Endothelial cell (in vitro differentiated cells): ENCODE data around the gene SPG21. TPM values are rescaled to one million over a fixed set of nuclear protein-coding genes. Genes with fewer than 3 reads are reported as not detected.

Experiments
- DNase-seq: peaks from one replicate; pipeline ENCODE4 v3.0.0; 2021; ENCODE audit warnings: low spot score
- H3K27ac Mint-ChIP-seq: one replicate; pipeline ENCODE4 v1.8.0; 2021; ENCODE audit warnings: mixed read lengths, inconsistent platforms; ENCODE audit not compliant: unreplicated experiment
- H3K27me3 Mint-ChIP-seq: one replicate; pipeline ENCODE4 v1.8.0; 2021; ENCODE audit warnings: mild to moderate bottlenecking, moderate library complexity, mixed read lengths, inconsistent platforms; ENCODE audit not compliant: unreplicated experiment
- H3K36me3 Mint-ChIP-seq: one replicate; pipeline ENCODE4 v1.8.0; 2021; ENCODE audit warnings: mild to moderate bottlenecking, low read depth, mixed read lengths, inconsistent platforms; ENCODE audit not compliant: unreplicated experiment
- H3K4me1 Mint-ChIP-seq: one replicate; pipeline ENCODE4 v1.8.0; 2021; ENCODE audit warnings: mild to moderate bottlenecking, mixed read lengths, inconsistent platforms; ENCODE audit not compliant: unreplicated experiment
- H3K4me3 Mint-ChIP-seq: one replicate; pipeline ENCODE4 v1.8.0; 2021; ENCODE audit warnings: mild to moderate bottlenecking, mixed read lengths, inconsistent platforms; ENCODE audit not compliant: unreplicated experiment
- H3K9me3 Mint-ChIP-seq: one replicate; pipeline ENCODE4 v1.8.0; 2021; ENCODE audit warnings: mixed read lengths, inconsistent platforms; ENCODE audit not compliant: unreplicated experiment
- total RNA-seq: library from RNA; stranded (reverse); fragmentation: NEBNext Ultra II Directional; extraction: Animal tissue kit (Norgen Biotek cat#: 25700); gene quantifications from one replicate; pipeline ENCODE4 v1.2.1, GENCODE V29; 2021; ENCODE audit not compliant: unreplicated experiment
- TF ChIP-seq, protein P1 (sequence below): fragments of 200-600 bp; sonication (generic); IDR thresholded peaks from one replicate; pipeline ENCODE4 v1.5.0; 2021; ENCODE audit warnings: antibody characterized with exemption; ENCODE audit not compliant: unreplicated experiment

Gene SPG21
- total RNA-seq, 1 donor from 2014 or later = 59.9 TPM

GRCh38 chr15:64987136-64987535, 2.6 kb downstream of the SPG21 start:
- DNase-seq = no peak
- Mint-ChIP-seq H3K9me3 (no peaks in the 10 kb centered on the region), H3K27me3 (peaks cover 5% of the 10 kb centered on the region), H3K4me1 (peaks cover 30% of the 10 kb centered on the region), H3K36me3 (peaks cover 14% of the 10 kb centered on the region), H3K4me3 (no peak overlapping the region), H3K27ac (no peak overlapping the region)
- TF ChIP-seq, protein P1, sequence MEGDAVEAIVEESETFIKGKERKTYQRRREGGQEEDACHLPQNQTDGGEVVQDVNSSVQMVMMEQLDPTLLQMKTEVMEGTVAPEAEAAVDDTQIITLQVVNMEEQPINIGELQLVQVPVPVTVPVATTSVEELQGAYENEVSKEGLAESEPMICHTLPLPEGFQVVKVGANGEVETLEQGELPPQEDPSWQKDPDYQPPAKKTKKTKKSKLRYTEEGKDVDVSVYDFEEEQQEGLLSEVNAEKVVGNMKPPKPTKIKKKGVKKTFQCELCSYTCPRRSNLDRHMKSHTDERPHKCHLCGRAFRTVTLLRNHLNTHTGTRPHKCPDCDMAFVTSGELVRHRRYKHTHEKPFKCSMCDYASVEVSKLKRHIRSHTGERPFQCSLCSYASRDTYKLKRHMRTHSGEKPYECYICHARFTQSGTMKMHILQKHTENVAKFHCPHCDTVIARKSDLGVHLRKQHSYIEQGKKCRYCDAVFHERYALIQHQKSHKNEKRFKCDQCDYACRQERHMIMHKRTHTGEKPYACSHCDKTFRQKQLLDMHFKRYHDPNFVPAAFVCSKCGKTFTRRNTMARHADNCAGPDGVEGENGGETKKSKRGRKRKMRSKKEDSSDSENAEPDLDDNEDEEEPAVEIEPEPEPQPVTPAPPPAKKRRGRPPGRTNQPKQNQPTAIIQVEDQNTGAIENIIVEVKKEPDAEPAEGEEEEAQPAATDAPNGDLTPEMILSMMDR = no peak

DNA sequence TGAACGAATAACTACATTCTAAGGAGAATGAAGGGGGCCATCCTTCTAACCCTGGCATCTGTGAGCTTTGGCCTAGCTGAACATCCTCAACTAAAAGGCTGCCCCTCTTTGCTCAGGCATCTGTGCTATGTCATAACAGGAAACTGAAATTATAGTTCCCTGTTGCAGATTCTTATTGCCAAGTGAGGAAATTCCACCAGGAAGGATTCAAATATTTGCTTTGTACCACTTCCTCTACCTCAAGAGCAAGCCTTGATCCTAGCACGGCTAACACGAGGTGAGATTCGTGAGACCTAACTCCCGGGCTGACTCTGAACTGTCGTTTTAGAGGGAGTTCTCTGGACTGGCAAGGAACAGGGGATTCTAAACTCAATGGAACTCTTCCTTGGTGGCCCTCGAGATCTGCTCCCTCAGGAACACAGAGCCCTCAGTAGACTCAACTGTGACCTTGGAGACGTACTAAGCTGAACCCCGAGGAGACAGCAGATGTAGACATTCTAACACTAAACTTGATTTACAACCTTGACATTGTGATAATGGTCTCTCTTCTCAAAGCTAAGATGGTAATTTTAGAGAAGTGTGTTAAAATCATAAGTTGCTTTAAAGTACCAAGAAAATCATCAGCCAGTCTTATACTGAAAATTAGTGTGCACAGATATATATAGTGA, 4.2 kb downstream of the SPG21 start:
- Mint-ChIP-seq H3K36me3 (peaks cover 14% of the 10 kb centered on the region), H3K4me3 (no peak overlapping the region), H3K4me1 (peaks cover 27% of the 10 kb centered on the region), H3K27ac (peak overlapping the region; percentile 70), H3K27me3 (peaks cover 5% of the 10 kb centered on the region), H3K9me3 (no peaks in the 10 kb centered on the region)
- TF ChIP-seq, protein P1 = no peak
- no peak for DNase-seq

- Mint-ChIP-seq H3K9me3 (no peaks in the 10 kb centered on the region), H3K36me3 (peaks cover 10% of the 10 kb centered on the region), H3K27me3 (no peaks in the 10 kb centered on the region), H3K4me1 (peaks cover 24% of the 10 kb centered on the region), H3K27ac (no peak overlapping the region), H3K4me3 (no peak overlapping the region)
- TF ChIP-seq, protein P1 = no peak
- no peak for DNase-seq
These were observed 7.2 kb downstream of the SPG21 start for GRCh38 chr15:64982472-64982871.

GRCh38 chr15:64981812-64982431, 7.8 kb downstream of the SPG21 start:
- H3K27ac Mint-ChIP-seq = no peak overlapping the region
- H3K9me3 Mint-ChIP-seq = no peaks in the 10 kb centered on the region
- DNase-seq = no peak
- TF ChIP-seq, protein P1 = no peak
- H3K4me1 Mint-ChIP-seq = peaks cover 22% of the 10 kb centered on the region
- H3K27me3 Mint-ChIP-seq = no peaks in the 10 kb centered on the region
- H3K4me3 Mint-ChIP-seq = no peak overlapping the region
- peaks cover 8% of the 10 kb centered on the region for H3K36me3 Mint-ChIP-seq

DNA sequence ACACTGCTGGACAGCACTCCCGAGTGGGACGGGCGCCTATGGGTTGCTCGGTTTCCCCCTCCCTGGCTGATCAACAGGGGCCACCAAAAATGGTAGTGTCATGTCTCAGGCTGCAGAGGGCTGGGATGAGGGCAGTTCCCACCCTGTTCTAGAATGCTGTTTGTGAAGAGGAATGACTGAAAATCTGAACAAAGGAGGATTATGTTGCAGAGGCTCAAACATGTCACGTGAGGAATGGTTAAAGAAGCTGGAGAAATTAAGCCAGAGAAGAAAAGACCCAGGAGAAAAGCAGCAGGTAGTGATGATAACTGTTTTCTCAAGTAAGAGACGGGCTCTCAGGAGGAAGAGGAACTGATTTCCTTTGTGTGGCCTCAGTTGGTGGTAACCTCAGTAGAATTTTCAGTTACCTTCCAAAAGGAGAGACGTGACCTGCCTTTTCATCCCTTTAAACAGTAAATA, 10.4 kb downstream of the SPG21 start:
- Mint-ChIP-seq H3K4me1 (peaks cover 12% of the 10 kb centered on the region), H3K27me3 (no peaks in the 10 kb centered on the region), H3K36me3 (peaks cover 6% of the 10 kb centered on the region), H3K27ac (peak overlapping the region; percentile 74), H3K4me3 (peak overlapping the region; percentile 63), H3K9me3 (no peaks in the 10 kb centered on the region)
- DNase-seq = no peak
- TF ChIP-seq, protein P1 = no peak
